H1 (cell line): Measurements from ENCODE around the gene DENND1A. TPM values are rescaled to one million over a fixed set of nuclear protein-coding genes. Genes with fewer than 3 reads are reported as not detected.

Experiments
- CTCF ChIA-PET: fragments of 300-600 bp; sonication (Branson Sonifier 250); formaldehyde crosslinking; loops from one replicate; lab custom pipeline; 2021; ENCODE audit not compliant: partially characterized antibody; lab: Charles Lee
- POLR2A ChIA-PET: fragments of 300-600 bp; sonication (Branson Sonifier 250); formaldehyde crosslinking; loops from one replicate; lab custom pipeline; 2021; ENCODE audit warnings: inconsistent platforms; ENCODE audit not compliant: partially characterized antibody; lab: Charles Lee
- DNase-seq, 2 experiments: peaks; one replicate each; pipeline versions ENCODE4 v3.0.0 to v3.0.0-alpha.2; 2010 to 2022; ENCODE audit warnings: low spot score in 2 of 2, low read depth in 1 of 2, mixed read lengths in 1 of 2
- FAIRE-seq: peaks from 2 replicates; lab custom pipeline; 2011; peaks lifted over from hg19 to GRCh38; lab: Jason Lieb, UNC
- H2AFZ ChIP-seq: 2 replicates; pipeline ENCODE4 v1.8.1; 2012; ENCODE audit warnings: low read length, inconsistent platforms
- H2AK5ac ChIP-seq: 2 replicates; pipeline ENCODE4 v1.6.1; 2013; ENCODE audit warnings: low read depth, low read length
- H2BK120ac ChIP-seq: replicated peaks from 2 replicates; pipeline ENCODE3; 2013; ENCODE audit warnings: low read depth, low read length, inconsistent platforms
- H2BK12ac ChIP-seq: 2 replicates; pipeline ENCODE4 v1.6.1; 2013; ENCODE audit warnings: low read depth, low read length
- H2BK15ac ChIP-seq: 2 replicates; pipeline ENCODE4 v1.6.1; 2013; ENCODE audit warnings: low read length
- H2BK20ac ChIP-seq: 2 replicates; pipeline ENCODE4 v1.6.1; 2013; ENCODE audit warnings: low read length
- H2BK5ac ChIP-seq: 2 replicates; pipeline ENCODE4 v1.6.1; 2013; ENCODE audit warnings: low read depth, low read length
- H3K14ac ChIP-seq: 2 replicates; pipeline ENCODE4 v1.6.1; 2013; ENCODE audit warnings: inconsistent platforms; ENCODE audit not compliant: insufficient read length
- H3K18ac ChIP-seq: 2 replicates; pipeline ENCODE4 v1.6.1; 2013; ENCODE audit warnings: low read length; ENCODE audit errors: extremely low read depth
- H3K23ac ChIP-seq: 2 replicates; pipeline ENCODE4 v1.6.1; 2013; ENCODE audit warnings: inconsistent platforms; ENCODE audit not compliant: insufficient read length
- H3K23me2 ChIP-seq: 2 replicates; pipeline ENCODE4 v1.6.1; 2013; ENCODE audit warnings: low read depth, low read length
- H3K27ac ChIP-seq: 2 replicates; pipeline ENCODE4 v1.6.1; 2011; ENCODE audit warnings: low read depth, low read length, inconsistent platforms
- H3K27me3 ChIP-seq, 4 experiments: replicated peaks in 1 of 4; 1 replicate in 1 of 4; 2 replicates in 3 of 4; pipeline versions ENCODE4 v1.6.1 to v1.8.1; 2011 to 2013; ENCODE audit warnings: low read length in 3 of 4, mild to moderate bottlenecking in 3 of 4, inconsistent platforms in 2 of 4, mixed read lengths in 2 of 4, moderate library complexity in 1 of 4; ENCODE audit not compliant: control insufficient read depth in 3 of 4, insufficient read depth in 3 of 4; ENCODE audit errors: extremely low read depth in 1 of 4
- H3K36me3 ChIP-seq, 4 experiments: 2 replicates each; pipeline versions ENCODE4 v1.6.1 to v1.8.1; 2011 to 2013; ENCODE audit warnings: mild to moderate bottlenecking in 4 of 4, low read length in 3 of 4, moderate library complexity in 2 of 4, control low read depth in 1 of 4, inconsistent platforms in 1 of 4; ENCODE audit not compliant: insufficient read depth in 4 of 4, control insufficient read depth in 2 of 4
- H3K4ac ChIP-seq: replicated peaks from 2 replicates; pipeline ENCODE3; 2013; ENCODE audit warnings: low read length, low read depth, mixed read lengths, inconsistent platforms; ENCODE audit not compliant: insufficient read length
- H3K4me1 ChIP-seq, 4 experiments: replicated peaks in 1 of 4; 1 replicate in 1 of 4; 2 replicates in 3 of 4; pipeline versions ENCODE4 v1.6.1 to v1.8.1; 2011 to 2013; ENCODE audit warnings: low read length in 3 of 4, inconsistent platforms in 2 of 4, mixed read lengths in 1 of 4; ENCODE audit not compliant: insufficient read depth in 4 of 4, control insufficient read depth in 3 of 4
- H3K4me2 ChIP-seq, 2 experiments: 2 replicates each; pipeline versions ENCODE4 v1.6.1 to v1.8.1; 2011 to 2013; ENCODE audit warnings: low read depth in 2 of 2, low read length in 2 of 2, control low read depth in 1 of 2, inconsistent platforms in 1 of 2, mild to moderate bottlenecking in 1 of 2; ENCODE audit not compliant: insufficient read depth in 1 of 2
- H3K4me3 ChIP-seq, 4 experiments: fragments of 200-600, 300-600 bp in 1 of 4; sonication (generic), shearing (Covaris generic), sonication (Bioruptor Twin) in 1 of 4; 2 replicates each; pipeline versions ENCODE4 v1.5.1 to v1.8.1; 2011 to 2016; ENCODE audit warnings: low read length in 4 of 4, low read depth in 3 of 4, control low read depth in 2 of 4, inconsistent platforms in 2 of 4, mild to moderate bottlenecking in 2 of 4, mixed read lengths in 1 of 4, moderate library complexity in 1 of 4; ENCODE audit not compliant: insufficient read depth in 2 of 4; ENCODE audit errors: extremely low read depth in 1 of 4
- H3K56ac ChIP-seq: replicated peaks from 2 replicates; pipeline ENCODE3; 2013; ENCODE audit warnings: low read depth, mild to moderate bottlenecking, mixed read lengths, low read length, inconsistent platforms; ENCODE audit not compliant: insufficient read length
- H3K79me1 ChIP-seq: 2 replicates; pipeline ENCODE4 v1.6.1; 2013; ENCODE audit warnings: low read depth, low read length, control low read depth
- H3K79me2 ChIP-seq, 2 experiments: 2 replicates each; pipeline versions ENCODE4 v1.6.1 to v1.8.1; 2012 to 2013; ENCODE audit warnings: low read length in 2 of 2, mild to moderate bottlenecking in 2 of 2, inconsistent platforms in 1 of 2; ENCODE audit not compliant: insufficient read depth in 2 of 2, control insufficient read depth in 1 of 2
- H3K9ac ChIP-seq, 4 experiments: replicated peaks in 1 of 4; 1 replicate in 1 of 4; 2 replicates in 3 of 4; pipeline versions ENCODE4 v1.6.1 to v1.8.1; 2011 to 2013; ENCODE audit warnings: low read depth in 3 of 4, low read length in 3 of 4, control low read depth in 2 of 4, mild to moderate bottlenecking in 2 of 4, moderate library complexity in 2 of 4, inconsistent platforms in 1 of 4; ENCODE audit errors: extremely low read depth in 1 of 4
- H3K9me3 ChIP-seq, 2 experiments: 2 replicates each; pipeline versions ENCODE4 v1.6.1 to v1.8.1; 2012 to 2013; ENCODE audit warnings: mild to moderate bottlenecking in 2 of 2, moderate library complexity in 2 of 2, control low read depth in 1 of 2, inconsistent platforms in 1 of 2, low read depth in 1 of 2, low read length in 1 of 2, mixed read lengths in 1 of 2; ENCODE audit not compliant: insufficient read depth in 2 of 2
- H4K20me1 ChIP-seq, 2 experiments: replicated peaks in 1 of 2; 2 replicates each; pipeline versions ENCODE3 to v1.8.1; 2011 to 2013; ENCODE audit warnings: inconsistent platforms in 2 of 2, low read length in 2 of 2, mild to moderate bottlenecking in 1 of 2; ENCODE audit not compliant: insufficient read depth in 2 of 2, control insufficient read depth in 1 of 2
- H4K5ac ChIP-seq: 2 replicates; pipeline ENCODE4 v1.6.1; 2013; ENCODE audit warnings: low read length, low read depth, mixed read lengths, inconsistent platforms; ENCODE audit not compliant: insufficient read length
- H4K8ac ChIP-seq: 2 replicates; pipeline ENCODE4 v1.8.0; 2013; ENCODE audit warnings: mild to moderate bottlenecking, moderate library complexity, low read length, inconsistent platforms; ENCODE audit not compliant: insufficient read depth; ENCODE audit errors: extremely low read depth
- H4K91ac ChIP-seq: replicated peaks from 2 replicates; pipeline ENCODE3; 2013; ENCODE audit warnings: low read length, mixed read lengths, inconsistent platforms; ENCODE audit not compliant: insufficient read length
- BACH1 ChIP-seq: IDR thresholded peaks from 2 replicates; pipeline ENCODE4 v1.6.1; 2012; ENCODE audit warnings: low read length, improper control_type of control experiment
- CBX8 ChIP-seq: fragments of 300-800, 300-1000 bp; sonication (generic); IDR thresholded peaks from 2 replicates; pipeline ENCODE4 v1.7.1; 2016; ENCODE audit warnings: low read depth, low read length, borderline replicate concordance
- EGR1 ChIP-seq: IDR thresholded peaks from 2 replicates; pipeline ENCODE4 v1.6.1; 2011; ENCODE audit warnings: low read depth, low read length, borderline replicate concordance
- FOSL1 ChIP-seq: IDR thresholded peaks from 2 replicates; pipeline ENCODE4 v1.6.1; 2011; ENCODE audit warnings: mild to moderate bottlenecking, low read depth, low read length, moderate library complexity; ENCODE audit not compliant: insufficient read depth
- KDM4A ChIP-seq: IDR thresholded peaks from one replicate; pipeline ENCODE4 v1.7.1; 2012; ENCODE audit warnings: low read depth, mild to moderate bottlenecking, moderate library complexity, low read length, inconsistent platforms; ENCODE audit not compliant: severe bottlenecking
- NANOG ChIP-seq: IDR thresholded peaks from 2 replicates; pipeline ENCODE4 v1.6.1; 2011; ENCODE audit warnings: low read length, low read depth, mild to moderate bottlenecking, inconsistent platforms; ENCODE audit not compliant: insufficient read depth, poor library complexity, severe bottlenecking
- RAD21 ChIP-seq, 2 experiments: IDR thresholded peaks in 1 of 2; conservative IDR thresholded peaks in 1 of 2; 2 replicates each; pipeline ENCODE4 v1.6.1; 2011; ENCODE audit warnings: low read depth in 2 of 2, low read length in 2 of 2, improper control_type of control experiment in 1 of 2, inconsistent platforms in 1 of 2, mild to moderate bottlenecking in 1 of 2, moderate library complexity in 1 of 2
- RXRA ChIP-seq: IDR thresholded peaks from 2 replicates; pipeline ENCODE4 v1.6.1; 2011; ENCODE audit warnings: low read depth, mild to moderate bottlenecking, low read length, moderate library complexity; ENCODE audit not compliant: insufficient read depth
- SIX5 ChIP-seq: IDR thresholded peaks from 2 replicates; pipeline ENCODE4 v1.6.1; 2011; ENCODE audit warnings: mild to moderate bottlenecking, low read depth, low read length
- SUZ12 ChIP-seq: fragments of 200-600 bp; sonication (generic); IDR thresholded peaks from 2 replicates; pipeline ENCODE4 v1.6.1; 2012; ENCODE audit warnings: mild to moderate bottlenecking, inconsistent platforms, low read length, moderate library complexity, mixed read lengths
- WGBS, 2 experiments: shearing (Covaris generic) in 1 of 2; methylation state at CpG; one replicate each; pipeline versions ENCODE4 v1.1.6 to v1.1.7; 2013 to 2015; ENCODE audit warnings: low lambda C conversion rate in 2 of 2, mixed read lengths in 2 of 2, inconsistent platforms in 1 of 2, low coverage in 1 of 2, missing lambda C conversion rate in 1 of 2; ENCODE audit not compliant: insufficient replicate concordance in 2 of 2, insufficient coverage in 1 of 2, insufficient read length in 1 of 2; ENCODE audit errors: extremely low coverage in 1 of 2, missing lambda C conversion rate in 1 of 2; 5-methylcytosine and 5-hydroxymethylcytosine counted together
- polyA plus RNA-seq, 7 experiments: library from polyadenylated mRNA; depleted of rRNA in 3 of 7; stranded (reverse) in 5 of 7; unstranded in 2 of 7; fragments of >200 nt in 5 of 7; fragments of 200-250 nt in 2 of 7; gene quantifications; 1 replicate in 5 of 7; 2 replicates in 1 of 7; 4 replicates in 1 of 7; pipeline versions ENCODE4 v1.2.1 to v1.2.3, GENCODE V29; 2011 to 2013; ENCODE audit warnings: missing spikeins in 2 of 7, mixed read lengths in 2 of 7
- total RNA-seq: library from RNA; stranded (reverse); fragmentation: NEBNext Ultra II Directional; extraction: Animal tissue kit (Norgen Biotek cat#: 25700); gene quantifications from 2 replicates; pipeline ENCODE4 v1.2.1, GENCODE V29; 2021
- TF ChIP-seq, protein P1 (sequence below): IDR thresholded peaks from 2 replicates; pipeline ENCODE4 v1.6.1; 2011; ENCODE audit warnings: low read length, improper control_type of control experiment

Gene DENND1A
- total and polyA plus RNA-seq, 2 of the 8 experiments (the other 6 are each of a cell fraction or from before 2014, with no cell fraction given), result 24.1 to 26.4 TPM

DNA sequence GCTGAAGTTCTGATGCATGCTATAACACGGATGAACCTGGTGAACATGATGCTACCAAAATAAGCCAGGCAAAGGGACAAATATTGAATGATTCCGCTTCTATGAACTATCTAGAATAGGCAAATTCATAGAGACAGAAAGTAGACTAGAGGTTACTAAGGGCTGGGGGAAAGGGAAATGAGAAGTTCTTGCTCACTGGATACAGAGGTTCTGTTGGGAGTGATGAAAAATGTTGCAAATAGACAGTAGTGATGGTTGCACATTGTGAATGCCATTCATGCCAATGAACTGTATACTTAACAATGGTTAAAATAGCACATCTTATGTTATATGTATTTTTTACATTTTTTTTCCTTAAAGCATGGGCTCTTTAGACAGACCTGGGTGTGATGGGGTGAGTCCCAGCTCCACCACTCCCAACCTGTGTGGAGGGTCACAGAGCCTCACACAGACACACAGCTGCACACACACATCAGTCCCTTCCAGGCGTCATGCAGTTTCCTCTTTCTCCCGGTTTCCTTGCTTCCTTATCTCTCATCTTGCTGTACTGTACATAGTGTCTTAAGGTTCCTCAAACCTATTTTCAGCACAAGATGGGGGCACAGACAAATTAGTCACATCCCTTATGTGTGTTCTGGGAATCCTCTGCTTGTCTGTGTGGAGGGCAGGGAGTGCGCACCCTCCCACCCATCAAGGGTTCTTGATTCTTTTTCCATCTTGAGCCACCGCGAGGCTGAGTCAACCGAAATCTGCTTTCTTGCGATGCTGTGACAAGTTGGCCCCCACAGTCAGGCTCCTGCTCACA, 381.0 kb downstream of the DENND1A start:
- H3K9me3 ChIP-seq, result no peaks in the 10 kb centered on the region
- no peak overlapping the region for H4K5ac ChIP-seq
- H3K4me1 ChIP-seq, result peaks cover 3 to 13% (median 5%) of the 10 kb centered on the region in 4 experiments
- H2AFZ ChIP-seq, result no peak overlapping the region
- no peak overlapping the region for H2BK15ac ChIP-seq
- H3K18ac ChIP-seq, result no peak overlapping the region
- no peak overlapping the region for H3K4ac ChIP-seq
- H2BK5ac ChIP-seq, result no peak overlapping the region
- WGBS, 2 experiments, result 88% methylated on average over 9 of the region's 9 CpGs; no CpG with 5 or more reads in 1 of the 2 experiments
- H4K20me1 ChIP-seq, result no peaks in the 10 kb centered on the region
- no peaks in the 10 kb centered on the region for H3K36me3 ChIP-seq
- H3K23me2 ChIP-seq, result no peaks in the 10 kb centered on the region
- ChIA-PET CTCF (no interaction called here), POLR2A (no interaction called here)
- H3K56ac ChIP-seq, result no peak overlapping the region
- H2BK20ac ChIP-seq, result no peak overlapping the region
- no peak overlapping the region for H4K91ac ChIP-seq
- no peaks in the 10 kb centered on the region for H3K79me2 ChIP-seq
- no peak overlapping the region for H2BK12ac ChIP-seq
- H4K8ac ChIP-seq, result no peak overlapping the region
- no peaks in the 10 kb centered on the region for H3K79me1 ChIP-seq
- H3K14ac ChIP-seq, result no peak overlapping the region
- H3K4me3 ChIP-seq, result no peak overlapping the region
- H3K23ac ChIP-seq, result no peak overlapping the region
- no peak overlapping the region for H3K9ac ChIP-seq
- no peak overlapping the region for H3K4me2 ChIP-seq
- no peak overlapping the region for H2BK120ac ChIP-seq
- FAIRE-seq, result no peak
- DNase-seq, result no peak
- H3K27ac ChIP-seq, result no peak overlapping the region
- H2AK5ac ChIP-seq, result no peak overlapping the region
- H3K27me3 ChIP-seq, result no peaks in the 10 kb centered on the region
- TF ChIP-seq CBX8, result no peak
- TF ChIP-seq, protein P1, sequence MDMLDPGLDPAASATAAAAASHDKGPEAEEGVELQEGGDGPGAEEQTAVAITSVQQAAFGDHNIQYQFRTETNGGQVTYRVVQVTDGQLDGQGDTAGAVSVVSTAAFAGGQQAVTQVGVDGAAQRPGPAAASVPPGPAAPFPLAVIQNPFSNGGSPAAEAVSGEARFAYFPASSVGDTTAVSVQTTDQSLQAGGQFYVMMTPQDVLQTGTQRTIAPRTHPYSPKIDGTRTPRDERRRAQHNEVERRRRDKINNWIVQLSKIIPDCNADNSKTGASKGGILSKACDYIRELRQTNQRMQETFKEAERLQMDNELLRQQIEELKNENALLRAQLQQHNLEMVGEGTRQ, result no peak
- no peak for TF ChIP-seq FOSL1
- TF ChIP-seq SIX5, result no peak
- TF ChIP-seq KDM4A, result no peak
- no peak for TF ChIP-seq EGR1
- no peak for TF ChIP-seq BACH1
- TF ChIP-seq RAD21 (IDR thresholded peaks at IDR 0.05 in 1 of 2, conservative IDR thresholded peaks at IDR 0.05 in 1 of 2; ENCODE audit: low read depth in 2 of 2, low read length in 2 of 2), result no peak
- no peak for TF ChIP-seq RXRA
- no peak for TF ChIP-seq NANOG
- no peak for TF ChIP-seq SUZ12
